Measurements from ENCODE around the gene HHATL.

The HHATL gene

GRCh38 chr3:42682301-42683070 is 20.1 kb downstream of the HHATL start:
- no peak for DNase-seq

- DNase-seq: no peak
Measured at GRCh38 chr3:42681361-42682038, 21.1 kb downstream of the HHATL start.

- DNase-seq: no peak
Measured at GRCh38 chr3:42680806-42681205, 21.8 kb downstream of the HHATL start.

GRCh38 chr3:42680271-42680670 is 22.3 kb downstream of the HHATL start:
- DNase-seq: no peak

GRCh38 chr3:42678447-42678846 is 24.2 kb downstream of the HHATL start:
- DNase-seq: no peak

GRCh38 chr3:42675909-42676308 is 26.7 kb downstream of the HHATL start:
- no peak for DNase-seq

GRCh38 chr3:42674146-42674545 is 28.5 kb downstream of the HHATL start:
- no peak for DNase-seq

GRCh38 chr3:42673082-42673481 is 29.5 kb downstream of the HHATL start:
- DNase-seq: no peak

GRCh38 chr3:42672515-42672914 is 30.1 kb downstream of the HHATL start:
- no peak for DNase-seq

GRCh38 chr3:42670670-42671069 is 31.9 kb downstream of the HHATL start:
- DNase-seq: no peak

GRCh38 chr3:42670051-42670576 is 32.5 kb downstream of the HHATL start:
- no peak for DNase-seq

GRCh38 chr3:42668793-42669217 is 33.8 kb downstream of the HHATL start:
- DNase-seq: no peak

GRCh38 chr3:42668413-42668760 is 34.2 kb downstream of the HHATL start:
- no peak for DNase-seq

GRCh38 chr3:42667523-42668412 is 34.8 kb downstream of the HHATL start:
- no peak for DNase-seq

GRCh38 chr3:42667096-42667522 is 35.5 kb downstream of the HHATL start:
- DNase-seq: no peak

GRCh38 chr3:42666577-42666998 is 36.0 kb downstream of the HHATL start:
- no peak for DNase-seq

GRCh38 chr3:42666022-42666421 is 36.6 kb downstream of the HHATL start:
- no peak for DNase-seq

GRCh38 chr3:42665050-42665878 is 37.3 kb downstream of the HHATL start:
- DNase-seq: no peak

GRCh38 chr3:42664438-42664803 is 38.2 kb downstream of the HHATL start:
- no peak for DNase-seq

GRCh38 chr3:42663581-42664437 is 38.8 kb downstream of the HHATL start:
- DNase-seq: no peak

- no peak for DNase-seq
Measured at GRCh38 chr3:42662813-42663535, 39.6 kb downstream of the HHATL start.
